Measurements from ENCODE around the gene TACC2. TPM values are rescaled to one million over a fixed set of nuclear protein-coding genes. Genes with fewer than 3 reads are reported as not detected.

Gene TACC2
- polyA plus RNA-seq, 10 donors: 70.7 to 160 (median 103) TPM

DNA sequence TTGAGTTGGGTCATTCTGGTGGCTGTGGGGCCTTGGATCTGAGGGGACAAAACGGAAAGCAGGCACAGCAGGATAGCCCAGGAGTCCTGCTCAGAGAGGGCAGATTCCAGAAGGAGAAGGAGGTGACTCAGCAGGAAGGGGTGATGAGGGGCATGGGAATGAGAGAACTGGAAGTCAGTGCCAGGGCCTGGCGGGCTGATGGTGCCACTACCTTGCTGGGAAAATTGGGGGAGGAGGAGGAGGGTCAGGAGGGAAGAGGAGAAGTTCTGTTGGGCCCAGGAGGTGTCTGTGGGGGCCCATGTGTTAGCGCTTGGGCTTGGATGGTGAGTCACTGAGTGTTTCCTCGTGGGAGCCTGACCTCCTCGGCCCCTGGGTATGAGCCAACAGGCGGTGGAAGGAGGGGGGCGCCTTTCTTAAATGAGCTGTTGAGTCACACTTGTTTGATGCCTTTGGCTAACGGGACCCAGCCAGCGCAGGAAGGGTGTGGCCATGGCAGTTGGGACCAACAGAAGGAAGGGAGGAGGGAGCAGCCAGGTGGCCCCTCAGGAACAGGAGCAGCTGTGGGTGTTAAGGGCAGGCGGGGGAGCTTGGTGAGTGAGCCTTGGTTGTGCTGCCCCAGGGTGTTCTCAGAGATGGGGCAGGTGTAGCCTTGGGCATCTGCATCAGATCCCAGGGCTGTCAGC lies 152.1 kb downstream of the TACC2 start:
- DNase-seq: peak; percentile 52 to 73 (median 63)

DNA sequence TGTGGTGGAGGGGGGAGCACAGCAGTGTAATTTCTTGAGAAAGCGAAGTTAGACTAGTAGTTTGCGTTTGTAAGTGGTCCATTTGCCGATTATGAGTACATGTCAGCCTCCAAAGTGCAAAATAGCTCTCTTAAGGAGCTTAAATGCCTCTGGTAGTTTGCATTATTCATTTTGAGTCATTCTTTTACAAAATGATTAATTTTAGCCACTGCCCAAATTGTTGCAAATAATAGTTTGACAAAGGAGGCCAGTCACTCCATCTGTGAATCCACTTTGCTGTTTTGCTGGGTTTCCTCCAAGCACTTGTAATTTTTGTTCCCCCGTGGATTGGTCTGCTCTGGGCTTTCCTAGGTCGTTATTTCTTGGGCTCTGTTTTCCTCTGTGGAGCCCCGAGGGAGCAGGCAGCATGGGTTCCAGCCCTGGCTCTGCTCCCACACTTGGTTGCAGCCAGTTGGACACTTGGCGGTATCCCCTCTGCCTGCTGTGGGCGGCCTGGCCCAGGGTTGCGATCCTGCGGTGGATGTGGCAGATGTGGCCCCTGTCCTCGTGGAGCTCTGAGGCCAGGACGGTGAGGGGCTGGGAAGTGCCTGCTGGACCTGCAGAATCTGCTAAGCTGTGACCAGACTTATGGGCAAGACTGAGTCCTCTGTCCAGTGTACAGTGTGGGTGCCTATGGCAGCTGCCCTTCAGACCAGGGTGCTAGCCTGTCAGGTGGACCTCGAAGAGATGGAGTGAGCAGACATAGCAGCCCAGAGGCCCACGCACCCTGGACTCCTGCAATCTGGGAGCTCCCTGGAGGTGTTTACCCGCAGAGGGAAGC lies 153.1 kb downstream of the TACC2 start:
- peak in 2 of 3 donors; percentile 28 to 65 for DNase-seq

- peak in 2 of 3 donors; percentile 34 to 57 for DNase-seq
Observed at GRCh38 chr10:122142641-122143237, 153.8 kb downstream of the TACC2 start.

DNA sequence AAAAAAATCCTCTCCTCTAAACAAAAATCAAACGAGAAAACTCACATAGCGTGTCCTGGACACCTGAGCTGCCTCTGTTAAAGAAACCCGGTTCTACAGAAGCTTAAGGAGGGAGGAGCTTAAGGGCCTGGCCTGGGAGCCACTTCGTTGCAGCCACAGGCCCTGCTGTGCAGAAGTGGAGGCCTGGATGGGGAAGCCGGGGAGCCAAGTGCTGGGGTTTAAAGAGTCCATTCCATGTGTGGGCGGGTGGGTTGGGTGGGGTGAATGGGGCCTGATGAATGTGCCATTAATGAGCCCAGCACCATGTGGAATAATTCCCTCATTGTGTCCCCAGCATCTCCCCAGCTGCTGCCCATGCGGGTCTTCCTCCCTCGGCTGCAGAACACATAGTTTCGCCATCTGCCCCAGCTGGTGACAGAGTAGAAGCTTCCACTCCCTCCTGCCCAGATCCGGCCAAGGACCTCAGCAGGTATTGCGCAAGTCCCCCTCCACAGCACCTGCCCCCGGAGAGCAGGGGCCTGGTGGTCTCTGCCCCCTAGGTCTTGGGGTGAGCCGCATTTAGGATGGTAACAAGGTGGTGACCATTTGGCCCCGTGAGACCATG lies 154.4 kb downstream of the TACC2 start:
- no peak for DNase-seq

DNA sequence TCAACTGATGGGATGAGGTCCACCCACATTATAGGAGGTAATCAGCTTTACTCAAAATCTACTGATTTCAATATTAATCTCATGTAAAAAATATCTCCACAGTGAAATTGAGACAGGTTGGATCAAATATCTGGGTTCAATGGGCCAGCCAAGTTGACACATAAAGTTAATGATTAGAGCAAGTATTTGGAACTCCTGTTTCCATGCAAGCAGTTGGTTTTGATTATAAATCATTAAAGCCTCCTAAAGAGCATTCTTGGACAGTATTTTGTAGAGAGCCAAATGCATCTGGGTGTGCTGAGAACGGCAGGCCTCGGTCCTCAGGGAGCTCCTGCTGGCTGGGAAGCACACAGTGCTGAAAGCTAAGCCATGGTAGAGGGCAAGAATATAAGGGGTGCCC lies 155.2 kb downstream of the TACC2 start:
- DNase-seq: peak in 1 of 3 donors; percentile 52

- DNase-seq: no peak
Observed at GRCh38 chr10:122145113-122145512, 156.2 kb downstream of the TACC2 start.

- DNase-seq: peak; percentile 77 to 96 (median 93)
Observed at GRCh38 chr10:122147663-122148062, 158.7 kb downstream of the TACC2 start.

- peak; percentile 76 to 97 (median 90) for DNase-seq
Observed at GRCh38 chr10:122148876-122149560, 160.1 kb downstream of the TACC2 start.

- peak; percentile 69 to 95 (median 88) for DNase-seq
Observed at GRCh38 chr10:122149561-122150505, 160.9 kb downstream of the TACC2 start.

DNA sequence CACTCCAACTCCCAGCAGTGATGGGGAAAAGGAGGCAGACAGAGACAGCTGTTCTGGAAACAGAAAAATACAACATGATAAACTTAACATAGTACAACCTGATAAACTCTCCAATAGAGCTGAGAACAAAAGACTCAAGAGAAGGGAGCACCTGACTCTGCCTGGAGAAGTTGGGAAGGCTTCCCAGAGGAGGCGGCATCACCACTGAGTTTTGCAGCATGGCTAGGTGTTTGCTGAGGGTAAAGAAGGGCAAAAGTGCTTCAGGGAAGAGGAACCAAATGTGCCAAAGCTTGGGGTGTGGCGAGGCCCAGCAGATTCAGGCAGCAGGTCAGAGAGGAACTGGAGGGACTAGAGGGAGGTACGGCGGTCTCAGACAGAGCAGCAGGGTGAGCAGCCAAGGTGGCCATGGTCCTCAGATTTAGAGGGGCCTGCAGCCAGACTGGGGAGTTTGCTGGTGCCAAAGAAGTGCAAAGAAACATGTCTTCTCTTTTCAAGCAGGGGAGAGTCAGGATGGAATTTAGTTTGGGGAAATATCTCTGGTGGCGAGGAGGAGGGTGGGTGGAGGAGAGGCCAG lies 162.2 kb downstream of the TACC2 start:
- DNase-seq: no peak

GRCh38 chr10:122152544-122152943 lies 163.6 kb downstream of the TACC2 start:
- peak; percentile 83 to 94 (median 87) for DNase-seq

DNA sequence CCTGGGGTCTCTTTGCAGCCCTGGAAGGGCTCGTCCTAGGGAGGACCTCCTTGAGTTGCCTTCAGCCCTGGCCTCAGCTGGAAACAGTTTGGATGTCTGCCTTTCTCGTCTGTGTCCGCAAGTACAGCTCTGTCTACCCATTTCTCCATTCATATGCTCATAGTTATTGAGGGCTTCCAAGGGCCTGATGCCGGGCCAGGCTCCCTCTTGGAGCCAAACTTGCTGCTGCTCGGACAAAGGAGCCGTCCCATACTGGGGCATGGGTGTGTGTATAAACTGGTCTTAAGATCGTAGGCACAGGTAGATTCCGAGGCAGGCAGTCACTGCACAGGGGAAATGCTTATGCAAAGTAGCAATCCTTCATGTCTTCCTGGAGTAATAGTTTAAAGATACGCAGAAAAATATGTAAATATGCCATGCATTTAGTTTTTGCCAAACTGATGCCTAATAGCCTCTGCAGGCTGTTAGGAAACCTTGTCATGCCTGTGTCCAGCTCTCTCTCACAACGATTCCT lies 165.1 kb downstream of the TACC2 start:
- peak in 1 of 3 donors; percentile 59 for DNase-seq

GRCh38 chr10:122154545-122155366 lies 165.8 kb downstream of the TACC2 start:
- peak in 1 of 3 donors; percentile 76 for DNase-seq

DNA sequence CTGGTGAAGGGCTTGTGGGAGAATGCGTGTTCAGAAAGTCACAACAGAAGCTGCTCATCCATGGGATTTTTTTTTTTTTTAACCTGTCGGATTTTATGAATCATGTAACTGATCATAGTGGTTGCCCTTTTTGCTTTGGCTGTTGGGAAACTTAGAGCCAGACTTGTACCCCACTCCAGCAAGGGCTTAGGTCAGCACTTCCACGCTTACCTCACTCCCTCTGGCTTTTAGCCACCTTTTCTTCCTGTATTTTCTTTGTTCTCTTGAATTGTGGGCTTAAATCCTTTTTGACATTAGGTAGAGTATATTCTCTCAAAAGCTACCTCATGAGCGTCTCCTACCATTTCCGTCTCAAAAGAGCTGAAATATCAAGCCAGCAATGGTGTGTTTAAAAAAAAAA lies 168.5 kb downstream of the TACC2 start:
- no peak for DNase-seq

GRCh38 chr10:122158362-122158761 lies 169.4 kb downstream of the TACC2 start:
- no peak for DNase-seq

- DNase-seq: no peak
Observed at GRCh38 chr10:122159141-122159970, 170.4 kb downstream of the TACC2 start.

GRCh38 chr10:122161795-122162194 lies 172.8 kb downstream of the TACC2 start:
- no peak for DNase-seq

GRCh38 chr10:122162671-122163173 lies 173.8 kb downstream of the TACC2 start:
- DNase-seq: peak in 1 of 3 donors; percentile 60
